ENCODE results near the gene DBH.

DBH gene

DNA sequence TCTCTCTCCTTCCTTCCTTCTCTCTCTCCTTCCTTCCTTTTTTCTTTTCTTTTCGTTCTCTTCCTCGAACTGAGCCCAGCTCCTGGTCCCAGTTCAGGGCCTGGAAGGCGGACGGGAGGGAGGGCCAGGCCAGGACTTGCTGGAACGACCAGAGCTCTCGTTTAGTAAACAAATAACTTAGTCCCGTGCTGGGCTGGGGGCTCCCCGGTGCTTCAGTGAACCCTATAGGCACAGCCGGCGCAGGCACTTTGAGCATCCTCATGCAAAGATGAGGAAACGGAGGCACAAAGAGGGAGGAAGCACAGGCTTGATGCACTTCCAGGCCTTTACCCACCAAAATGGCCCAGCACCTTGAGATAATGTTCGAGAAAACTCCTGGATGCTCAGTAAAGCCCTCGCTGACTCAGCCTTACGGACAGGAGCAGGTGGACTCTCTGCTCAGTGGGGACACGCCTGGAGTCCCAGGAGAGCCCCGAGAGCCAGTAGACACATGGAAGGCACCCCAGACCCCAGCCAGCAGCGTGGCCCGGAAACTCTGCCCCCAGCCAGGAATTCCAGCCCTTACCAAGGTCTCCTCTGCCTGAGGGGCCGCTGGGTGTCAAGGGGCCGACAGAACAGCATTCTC, 45.8 kb upstream of the DBH start:
- TF ChIP-seq ESRRG (CRISPR knock-in tag; IDR thresholded peaks at IDR 0.05) (no peak), GLIS3 (CRISPR knock-in tag; IDR thresholded peaks at IDR 0.05) (no peak), ZFP3 (CRISPR knock-in tag; IDR thresholded peaks at IDR 0.05) (no peak)
- no peak for ATAC-seq

GRCh38 chr9:133591116-133591910, 44.9 kb upstream of the DBH start:
- no peak for ATAC-seq
- no peak for TF ChIP-seq TOX (CRISPR knock-in tag; IDR thresholded peaks at IDR 0.05; ENCODE audit: borderline replicate concordance)

DNA sequence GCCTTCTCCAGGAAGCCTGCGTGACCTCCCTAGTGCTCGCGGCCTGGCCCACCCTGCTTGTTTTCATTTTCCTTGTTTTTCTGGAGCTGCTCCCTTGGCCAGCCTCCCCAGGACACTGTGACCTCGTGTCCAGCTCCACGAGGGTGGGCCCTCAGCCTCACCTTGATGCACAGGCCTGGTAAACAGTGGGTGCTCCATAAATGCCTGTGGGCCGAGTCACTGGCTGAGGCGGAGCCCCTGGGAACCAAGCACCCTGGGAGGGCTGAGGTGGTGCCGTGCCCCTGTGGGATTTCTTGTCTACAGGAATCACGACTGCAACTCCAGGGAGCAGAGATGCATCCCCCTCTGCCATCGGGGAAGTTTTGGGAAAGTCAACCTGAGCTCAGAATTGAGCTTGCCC, 44.2 kb upstream of the DBH start:
- no peak for ATAC-seq
- TF ChIP-seq TOX (CRISPR knock-in tag; IDR thresholded peaks at IDR 0.05; ENCODE audit: borderline replicate concordance) (no peak), CSRNP3 (CRISPR knock-in tag; IDR thresholded peaks at IDR 0.05) (no peak), ZFP30 (CRISPR knock-in tag; IDR thresholded peaks at IDR 0.05) (no peak), ZNF70 (CRISPR knock-in tag; IDR thresholded peaks at IDR 0.05) (no peak), SNAI2 (CRISPR knock-in tag; IDR thresholded peaks at IDR 0.05) (no peak), GLIS3 (CRISPR knock-in tag; IDR thresholded peaks at IDR 0.05) (no peak), CREB5 (CRISPR knock-in tag; IDR thresholded peaks at IDR 0.05; ENCODE audit: low read depth) (no peak), RARB (CRISPR knock-in tag; IDR thresholded peaks at IDR 0.05) (no peak), ESRRG (CRISPR knock-in tag; IDR thresholded peaks at IDR 0.05) (no peak), ZNF8 (CRISPR knock-in tag; IDR thresholded peaks at IDR 0.05) (no peak), PPARA (CRISPR knock-in tag; IDR thresholded peaks at IDR 0.05; ENCODE audit: borderline replicate concordance) (no peak), BACH2 (CRISPR knock-in tag; IDR thresholded peaks at IDR 0.05; ENCODE audit: borderline replicate concordance) (no peak), ARNTL (CRISPR knock-in tag; IDR thresholded peaks at IDR 0.05; ENCODE audit: borderline replicate concordance, low read depth) (no peak), ZC3H10 (CRISPR knock-in tag; IDR thresholded peaks at IDR 0.05) (no peak), TCF4 (CRISPR knock-in tag; IDR thresholded peaks at IDR 0.05; ENCODE audit: borderline replicate concordance) (no peak), ISL1 (CRISPR knock-in tag; IDR thresholded peaks at IDR 0.05) (no peak), CSDC2 (CRISPR knock-in tag; IDR thresholded peaks at IDR 0.05) (no peak)
- TF ChIP-seq, protein P1, sequence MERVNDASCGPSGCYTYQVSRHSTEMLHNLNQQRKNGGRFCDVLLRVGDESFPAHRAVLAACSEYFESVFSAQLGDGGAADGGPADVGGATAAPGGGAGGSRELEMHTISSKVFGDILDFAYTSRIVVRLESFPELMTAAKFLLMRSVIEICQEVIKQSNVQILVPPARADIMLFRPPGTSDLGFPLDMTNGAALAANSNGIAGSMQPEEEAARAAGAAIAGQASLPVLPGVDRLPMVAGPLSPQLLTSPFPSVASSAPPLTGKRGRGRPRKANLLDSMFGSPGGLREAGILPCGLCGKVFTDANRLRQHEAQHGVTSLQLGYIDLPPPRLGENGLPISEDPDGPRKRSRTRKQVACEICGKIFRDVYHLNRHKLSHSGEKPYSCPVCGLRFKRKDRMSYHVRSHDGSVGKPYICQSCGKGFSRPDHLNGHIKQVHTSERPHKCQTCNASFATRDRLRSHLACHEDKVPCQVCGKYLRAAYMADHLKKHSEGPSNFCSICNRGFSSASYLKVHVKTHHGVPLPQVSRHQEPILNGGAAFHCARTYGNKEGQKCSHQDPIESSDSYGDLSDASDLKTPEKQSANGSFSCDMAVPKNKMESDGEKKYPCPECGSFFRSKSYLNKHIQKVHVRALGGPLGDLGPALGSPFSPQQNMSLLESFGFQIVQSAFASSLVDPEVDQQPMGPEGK (CRISPR knock-in tag; IDR thresholded peaks at IDR 0.05; ENCODE audit: borderline replicate concordance) = no peak

DNA sequence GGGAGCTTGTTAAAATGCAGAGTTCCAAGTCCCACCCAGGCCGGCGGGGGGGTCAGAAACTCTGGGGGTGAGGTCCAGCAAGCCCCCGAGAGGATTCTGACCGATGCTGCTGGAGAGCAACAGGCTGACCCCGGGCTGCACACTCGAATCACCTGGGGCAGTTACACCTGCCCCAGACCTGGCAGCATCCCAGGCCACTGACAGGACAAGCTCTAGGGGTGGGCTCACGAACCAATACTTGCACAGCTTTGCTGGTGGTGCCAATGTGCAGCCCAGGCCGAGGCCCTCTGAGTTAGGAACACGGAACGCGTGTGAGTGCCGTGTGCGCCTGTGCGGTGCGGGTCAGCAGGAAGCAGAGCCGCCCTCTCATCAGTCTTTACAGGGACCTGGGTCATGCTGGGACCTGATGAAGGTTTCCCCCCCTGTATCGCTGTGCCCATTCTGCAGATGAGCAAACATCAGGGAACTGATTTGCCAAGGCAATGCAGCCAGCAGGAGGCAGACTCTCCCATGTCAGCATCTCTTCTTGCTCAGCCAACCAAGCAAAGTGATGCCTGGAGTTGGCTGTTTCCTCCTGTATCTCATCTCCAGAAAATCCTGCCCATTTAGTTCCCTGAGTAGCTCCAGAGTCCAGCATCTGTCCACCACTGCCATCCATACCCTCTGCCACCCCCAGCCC, 43.3 kb upstream of the DBH start:
- ATAC-seq = no peak
- TF ChIP-seq TOX (CRISPR knock-in tag; IDR thresholded peaks at IDR 0.05; ENCODE audit: borderline replicate concordance) (no peak), OSR1 (CRISPR knock-in tag; IDR thresholded peaks at IDR 0.05) (no peak), ZFP30 (CRISPR knock-in tag; IDR thresholded peaks at IDR 0.05) (no peak), PPARA (CRISPR knock-in tag; IDR thresholded peaks at IDR 0.05; ENCODE audit: borderline replicate concordance) (no peak), BACH2 (CRISPR knock-in tag; IDR thresholded peaks at IDR 0.05; ENCODE audit: borderline replicate concordance) (no peak), ZNF8 (CRISPR knock-in tag; IDR thresholded peaks at IDR 0.05) (no peak), CSRNP3 (CRISPR knock-in tag; IDR thresholded peaks at IDR 0.05) (no peak), ZC3H10 (CRISPR knock-in tag; IDR thresholded peaks at IDR 0.05) (no peak), ESRRG (CRISPR knock-in tag; IDR thresholded peaks at IDR 0.05) (no peak), GLIS3 (CRISPR knock-in tag; IDR thresholded peaks at IDR 0.05) (no peak), TSHZ2 (CRISPR knock-in tag; IDR thresholded peaks at IDR 0.05) (no peak), CSDC2 (CRISPR knock-in tag; IDR thresholded peaks at IDR 0.05) (no peak), TCF4 (CRISPR knock-in tag; IDR thresholded peaks at IDR 0.05; ENCODE audit: borderline replicate concordance) (no peak), ZFP3 (CRISPR knock-in tag; IDR thresholded peaks at IDR 0.05) (no peak), ISL1 (CRISPR knock-in tag; IDR thresholded peaks at IDR 0.05) (no peak), CREB5 (CRISPR knock-in tag; IDR thresholded peaks at IDR 0.05; ENCODE audit: low read depth) (no peak)

Data from SK-N-SH treated with all-trans-retinoic acid at 6 μM for 48 hours (cell line).